ENCODE results near the gene HSPB9.
A peak's percentile ranks its signal among the peaks of the same experiment; 100 is the strongest.
"Not testable (repeated sequence)": the region's sequence is repeated elsewhere in the genome, so short reads cannot be mapped to it uniquely, and the experiment has no call there.

HSPB9 gene

GRCh38 chr17:42120161-42120769 lies 2.3 kb upstream of the HSPB9 start:
- no peak for DNase-seq (ENCODE audit: low read depth)

- no peak for DNase-seq (ENCODE audit: low read depth)
These were observed 1.5 kb upstream of the HSPB9 start, which contains the start of gene KAT2A for GRCh38 chr17:42120770-42121769. TSS of gene KAT2A (minus strand) at chr17:42121367. CDS start at chr17:42121304, 63 bp downstream.

GRCh38 chr17:42124256-42124655 lies 1.7 kb downstream of the HSPB9 start:
- no peak for DNase-seq (ENCODE audit: low read depth)

- no peak for DNase-seq (ENCODE audit: low read depth)
These were observed 3.0 kb downstream of the HSPB9 start for GRCh38 chr17:42125565-42125964.

GRCh38 chr17:42126836-42127235 lies 4.2 kb downstream of the HSPB9 start:
- DNase-seq (ENCODE audit: low read depth) = no peak

- DNase-seq (ENCODE audit: low read depth) = no peak
These were observed 4.8 kb downstream of the HSPB9 start for GRCh38 chr17:42127414-42127813.

GRCh38 chr17:42129109-42129837 lies 6.7 kb downstream of the HSPB9 start:
- no peak for DNase-seq (ENCODE audit: low read depth)

GRCh38 chr17:42130310-42130936 lies 7.8 kb downstream of the HSPB9 start:
- DNase-seq (ENCODE audit: low read depth) = no peak

- DNase-seq (ENCODE audit: low read depth) = no peak
These were observed 8.6 kb downstream of the HSPB9 start for GRCh38 chr17:42131232-42131631.

- no peak for DNase-seq (ENCODE audit: low read depth)
These were observed 9.4 kb downstream of the HSPB9 start for GRCh38 chr17:42131981-42132432.

GRCh38 chr17:42132941-42133340 lies 10.3 kb downstream of the HSPB9 start:
- DNase-seq (ENCODE audit: low read depth) = peak; percentile 39

- DNase-seq (ENCODE audit: low read depth) = no peak
These were observed 10.9 kb downstream of the HSPB9 start for GRCh38 chr17:42133461-42134041.

- DNase-seq (ENCODE audit: low read depth) = no peak
These were observed 12.5 kb downstream of the HSPB9 start for GRCh38 chr17:42135151-42135550.

- no peak for DNase-seq (ENCODE audit: low read depth)
These were observed 13.4 kb downstream of the HSPB9 start for GRCh38 chr17:42135664-42136653.

- no peak for DNase-seq (ENCODE audit: low read depth)
These were observed 14.0 kb downstream of the HSPB9 start for GRCh38 chr17:42136654-42137051.

- DNase-seq (ENCODE audit: low read depth) = no peak
These were observed 16.3 kb downstream of the HSPB9 start for GRCh38 chr17:42138749-42139492.

- DNase-seq (ENCODE audit: low read depth) = not testable (repeated sequence)
These were observed 18.1 kb downstream of the HSPB9 start for GRCh38 chr17:42140690-42141089.

GRCh38 chr17:42141382-42141781 lies 18.8 kb downstream of the HSPB9 start:
- no peak for DNase-seq (ENCODE audit: low read depth)

GRCh38 chr17:42142371-42142896 lies 19.8 kb downstream of the HSPB9 start:
- DNase-seq (ENCODE audit: low read depth) = peak; percentile 40
